ENCODE results near the gene SLAMF7. TPM values are rescaled to one million over a fixed set of nuclear protein-coding genes. Genes with fewer than 3 reads are reported as not detected.
"Not testable (repeated sequence)": the region's sequence is repeated elsewhere in the genome, so short reads cannot be mapped to it uniquely, and the experiment has no call there.

SLAMF7 gene
- total RNA-seq, 4 donors from 2014 or later, result 0.91 to 8.0 (median 4.5) TPM

- no peak overlapping the region for H3K4me3 ChIP-seq (ENCODE audit: low read depth, poor library complexity, severe bottlenecking)
- no peak for DNase-seq (ENCODE audit: low spot score in 2 of 2)
- intact Hi-C loops (cut with DNase I; ENCODE audit: low total_unique reads), result no loop called here
- TF ChIP-seq POLR2A (IDR thresholded peaks at IDR 0.05) (no peak), CTCF (IDR thresholded peaks at IDR 0.05) (no peak)
- 68 to 77% methylated on average over 2 of the region's 2 CpGs for WGBS, 2 donors
These were observed 27.8 kb upstream of the SLAMF7 start for GRCh38 chr1:160711276-160711601.

- TF ChIP-seq CTCF (IDR thresholded peaks at IDR 0.05) (no peak), POLR2A (IDR thresholded peaks at IDR 0.05) (no peak)
- 54% methylated on average over 9 of the region's 9 CpGs for WGBS, 2 donors
- intact Hi-C loops (cut with DNase I; ENCODE audit: low total_unique reads), result no loop called here
- DNase-seq (ENCODE audit: low spot score in 2 of 2), result no peak
- H3K4me3 ChIP-seq (ENCODE audit: low read depth, poor library complexity, severe bottlenecking), result no peak within 1 kb of the TSS
These were observed 27.3 kb upstream of the SLAMF7 start, which contains the start of gene CD48 for GRCh38 chr1:160711602-160712311. CD48 (minus strand) TSS chr1:160711822; CDS start chr1:160711763, 59 bp downstream.

- DNase-seq (ENCODE audit: low spot score in 2 of 2); intact Hi-C loops (cut with DNase I; ENCODE audit: low total_unique reads); H3K4me3 ChIP-seq (ENCODE audit: low read depth, poor library complexity, severe bottlenecking): not testable (repeated sequence)
- 64 to 73% methylated on average over 5 of the region's 5 CpGs for WGBS, 2 donors
These were observed 26.4 kb upstream of the SLAMF7 start for GRCh38 chr1:160712525-160713080.

GRCh38 chr1:160713161-160713560 lies 25.9 kb upstream of the SLAMF7 start:
- WGBS, 2 donors, result 49 to 50% methylated on average over 1 of the region's 1 CpG

GRCh38 chr1:160714034-160714648 lies 24.9 kb upstream of the SLAMF7 start:
- intact Hi-C loops (cut with DNase I; ENCODE audit: low total_unique reads); DNase-seq (ENCODE audit: low spot score in 2 of 2); H3K4me3 ChIP-seq (ENCODE audit: low read depth, poor library complexity, severe bottlenecking): not testable (repeated sequence)
- WGBS, 2 donors, result 35 to 56% methylated on average over 3 to 5 of the region's 5 CpGs

More at GRCh38 chr1:160713161-160713560, 25.9 kb upstream of the SLAMF7 start:
- TF ChIP-seq POLR2A (IDR thresholded peaks at IDR 0.05), result no peak
- TF ChIP-seq CTCF (IDR thresholded peaks at IDR 0.05), result no peak
- intact Hi-C loops (cut with DNase I; ENCODE audit: low total_unique reads), result no loop called here
- no peak for DNase-seq (ENCODE audit: low spot score in 2 of 2)
- H3K4me3 ChIP-seq (ENCODE audit: low read depth, poor library complexity, severe bottlenecking), result no peak overlapping the region

GRCh38 chr1:160716013-160716412 lies 23.0 kb upstream of the SLAMF7 start:
- H3K4me3 ChIP-seq (ENCODE audit: low read depth, poor library complexity, severe bottlenecking), result no peak overlapping the region
- TF ChIP-seq POLR2A (IDR thresholded peaks at IDR 0.05) (no peak), CTCF (IDR thresholded peaks at IDR 0.05) (no peak)
- intact Hi-C loops (cut with DNase I; ENCODE audit: low total_unique reads), result no loop called here
- no peak for DNase-seq (ENCODE audit: low spot score in 2 of 2)
- WGBS, 2 donors, result 46 to 57% methylated on average over 1 of the region's 1 CpG
